Measurements from ENCODE around the gene MAN2C1.

The MAN2C1 gene

DNA sequence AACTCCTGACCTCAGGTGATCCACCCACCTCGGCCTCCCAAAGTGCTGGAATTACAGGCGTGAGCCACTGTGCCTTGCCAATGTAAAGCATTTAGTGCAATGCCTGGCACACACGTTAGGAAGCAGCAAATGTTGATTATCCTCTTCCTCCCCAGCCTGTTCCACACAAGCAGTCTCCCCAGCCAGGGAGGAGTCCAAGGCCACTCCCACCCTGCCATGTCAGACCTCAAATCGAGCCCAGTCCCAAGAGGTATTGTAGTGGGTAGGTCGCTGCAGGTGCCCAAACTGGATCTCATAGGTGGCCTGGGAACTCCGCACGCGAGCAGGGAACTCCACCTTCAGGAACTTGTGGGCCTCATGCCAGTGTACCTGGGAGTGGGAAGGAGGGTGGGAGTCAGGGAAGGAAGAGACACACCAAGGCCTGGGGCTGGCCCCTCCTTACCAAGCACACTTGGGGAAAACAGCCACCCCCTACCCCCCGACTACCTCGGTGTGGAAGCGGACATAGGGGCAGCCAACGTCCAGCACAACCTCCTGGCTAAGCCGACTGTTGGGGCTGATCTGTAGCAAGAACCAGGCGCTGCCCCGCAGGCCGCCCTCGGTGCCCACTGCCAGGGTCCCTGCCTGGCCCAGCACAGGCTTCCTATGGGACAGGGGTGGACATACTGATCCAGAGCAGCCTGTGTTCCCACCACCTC, 10.3 kb downstream of the MAN2C1 start:
- Histone ChIP-seq H3K36me3 (ENCODE audit: low read length) (no peaks in the 10 kb centered on the region), H2AFZ (ENCODE audit: low read depth, low read length, severe bottlenecking) (no peak overlapping the region), H3K27ac (ENCODE audit: low read depth, low read length) (no peak overlapping the region), H3K27me3 (ENCODE audit: low read length) (no peaks in the 10 kb centered on the region), H4K20me1 (ENCODE audit: low read depth, low read length) (no peaks in the 10 kb centered on the region), H3K79me2 (ENCODE audit: insufficient read depth, low read length) (no peaks in the 10 kb centered on the region), H3K9ac (ENCODE audit: low read length) (no peak overlapping the region), H3K9me2 (replicated peaks; ENCODE audit: insufficient read depth, low read length) (no peaks in the 10 kb centered on the region), H3F3A (ENCODE audit: insufficient read depth) (no peaks in the 10 kb centered on the region), H3K4me3 (ENCODE audit: insufficient read depth, low read length, poor library complexity, severe bottlenecking) (no peak overlapping the region), H3K4me2 (ENCODE audit: low read depth, low read length, poor library complexity, severe bottlenecking) (no peak overlapping the region), H3K9me3 (ENCODE audit: insufficient read depth, low read length) (no peaks in the 10 kb centered on the region)
- no peak for TF ChIP-seq EZH2phosphoT487 (conservative IDR thresholded peaks at IDR 0.05; ENCODE audit: low read length)
- TF ChIP-seq, protein P1, sequence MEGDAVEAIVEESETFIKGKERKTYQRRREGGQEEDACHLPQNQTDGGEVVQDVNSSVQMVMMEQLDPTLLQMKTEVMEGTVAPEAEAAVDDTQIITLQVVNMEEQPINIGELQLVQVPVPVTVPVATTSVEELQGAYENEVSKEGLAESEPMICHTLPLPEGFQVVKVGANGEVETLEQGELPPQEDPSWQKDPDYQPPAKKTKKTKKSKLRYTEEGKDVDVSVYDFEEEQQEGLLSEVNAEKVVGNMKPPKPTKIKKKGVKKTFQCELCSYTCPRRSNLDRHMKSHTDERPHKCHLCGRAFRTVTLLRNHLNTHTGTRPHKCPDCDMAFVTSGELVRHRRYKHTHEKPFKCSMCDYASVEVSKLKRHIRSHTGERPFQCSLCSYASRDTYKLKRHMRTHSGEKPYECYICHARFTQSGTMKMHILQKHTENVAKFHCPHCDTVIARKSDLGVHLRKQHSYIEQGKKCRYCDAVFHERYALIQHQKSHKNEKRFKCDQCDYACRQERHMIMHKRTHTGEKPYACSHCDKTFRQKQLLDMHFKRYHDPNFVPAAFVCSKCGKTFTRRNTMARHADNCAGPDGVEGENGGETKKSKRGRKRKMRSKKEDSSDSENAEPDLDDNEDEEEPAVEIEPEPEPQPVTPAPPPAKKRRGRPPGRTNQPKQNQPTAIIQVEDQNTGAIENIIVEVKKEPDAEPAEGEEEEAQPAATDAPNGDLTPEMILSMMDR (IDR thresholded peaks at IDR 0.05; ENCODE audit: insufficient read depth, low read length, poor library complexity, severe bottlenecking): no peak

DNA sequence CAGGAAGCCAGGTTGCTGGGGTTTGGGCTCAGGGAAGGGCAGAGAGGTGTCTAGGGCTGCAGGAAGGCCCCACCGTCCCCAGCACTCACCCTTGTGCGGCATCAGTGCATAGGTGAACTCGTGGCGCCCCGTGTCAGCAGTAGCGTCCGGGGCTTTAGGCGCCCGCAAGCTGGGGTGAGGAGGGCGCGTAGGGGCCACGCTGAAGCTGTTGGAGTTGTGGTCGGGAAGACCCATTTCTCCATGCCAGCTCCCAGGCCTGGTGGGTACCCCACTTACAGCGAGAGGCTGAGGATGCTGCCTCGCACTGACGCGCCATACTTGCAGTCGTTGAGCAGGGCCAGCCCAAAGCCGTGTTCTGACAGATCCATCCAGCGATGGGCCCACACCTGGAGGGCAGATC, 11.9 kb downstream of the MAN2C1 start:
- Histone ChIP-seq H3K27me3 (ENCODE audit: low read length) (no peaks in the 10 kb centered on the region), H3K27ac (ENCODE audit: low read depth, low read length) (no peak overlapping the region), H3K79me2 (ENCODE audit: insufficient read depth, low read length) (no peaks in the 10 kb centered on the region), H3K4me2 (ENCODE audit: low read depth, low read length, poor library complexity, severe bottlenecking) (no peak overlapping the region), H4K20me1 (ENCODE audit: low read depth, low read length) (no peaks in the 10 kb centered on the region), H3K9me3 (ENCODE audit: insufficient read depth, low read length) (no peaks in the 10 kb centered on the region), H3K36me3 (ENCODE audit: low read length) (no peaks in the 10 kb centered on the region), H2AFZ (ENCODE audit: low read depth, low read length, severe bottlenecking) (no peak overlapping the region), H3K9ac (ENCODE audit: low read length) (no peak overlapping the region), H3K9me2 (replicated peaks; ENCODE audit: insufficient read depth, low read length) (no peaks in the 10 kb centered on the region), H3K4me3 (ENCODE audit: insufficient read depth, low read length, poor library complexity, severe bottlenecking) (no peak overlapping the region), H3F3A (ENCODE audit: insufficient read depth) (no peaks in the 10 kb centered on the region)
- TF ChIP-seq EZH2phosphoT487 (conservative IDR thresholded peaks at IDR 0.05; ENCODE audit: low read length): no peak
- TF ChIP-seq, protein P1 (IDR thresholded peaks at IDR 0.05; ENCODE audit: insufficient read depth, low read length, poor library complexity, severe bottlenecking): no peak

DNA sequence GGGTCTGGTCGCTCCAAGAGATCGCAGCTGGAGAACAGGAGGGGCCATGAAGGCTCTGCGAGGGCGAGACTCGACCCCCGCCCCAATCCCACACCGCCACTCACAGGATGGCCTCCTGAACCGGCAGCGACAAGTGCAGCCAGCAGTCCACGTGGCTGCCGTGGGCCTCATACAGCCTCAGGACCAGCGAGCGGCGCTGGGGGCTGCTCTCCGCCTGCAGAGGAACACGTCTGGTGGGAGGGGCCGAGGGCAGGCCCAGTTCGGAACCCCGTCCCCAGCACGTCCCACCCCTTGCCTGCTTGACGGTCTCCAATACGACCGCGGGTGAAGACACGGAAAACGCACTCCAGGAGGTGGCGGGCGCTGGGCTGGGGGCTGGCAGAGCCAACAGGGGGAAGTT, 12.4 kb downstream of the MAN2C1 start:
- no peaks in the 10 kb centered on the region for H3K9me3 ChIP-seq (ENCODE audit: insufficient read depth, low read length)
- no peak overlapping the region for H3K27ac ChIP-seq (ENCODE audit: low read depth, low read length)
- H3K79me2 ChIP-seq (ENCODE audit: insufficient read depth, low read length): no peaks in the 10 kb centered on the region
- no peak overlapping the region for H2AFZ ChIP-seq (ENCODE audit: low read depth, low read length, severe bottlenecking)
- TF ChIP-seq, protein P1 (IDR thresholded peaks at IDR 0.05; ENCODE audit: insufficient read depth, low read length, poor library complexity, severe bottlenecking): no peak
- no peak for TF ChIP-seq EZH2phosphoT487 (conservative IDR thresholded peaks at IDR 0.05; ENCODE audit: low read length)
- no peaks in the 10 kb centered on the region for H3K36me3 ChIP-seq (ENCODE audit: low read length)
- H3K9ac ChIP-seq (ENCODE audit: low read length): no peak overlapping the region
- H4K20me1 ChIP-seq (ENCODE audit: low read depth, low read length): no peaks in the 10 kb centered on the region
- H3K9me2 ChIP-seq (replicated peaks; ENCODE audit: insufficient read depth, low read length): no peaks in the 10 kb centered on the region
- H3K4me2 ChIP-seq (ENCODE audit: low read depth, low read length, poor library complexity, severe bottlenecking): no peak overlapping the region
- no peaks in the 10 kb centered on the region for H3F3A ChIP-seq (ENCODE audit: insufficient read depth)
- H3K27me3 ChIP-seq (ENCODE audit: low read length): no peaks in the 10 kb centered on the region
- no peak overlapping the region for H3K4me3 ChIP-seq (ENCODE audit: insufficient read depth, low read length, poor library complexity, severe bottlenecking)
